ENCODE data around the gene SIN3A. TPM values are rescaled to one million over a fixed set of nuclear protein-coding genes. Genes with fewer than 3 reads are reported as not detected.

The SIN3A gene
- total RNA-seq, 1 experiment from 2014 or later, result 91.4 TPM

GRCh38 chr15:75364881-75365280 is 86.6 kb downstream of the SIN3A start:
- H3K9me3 Mint-ChIP-seq (ENCODE audit: low read depth, unreplicated experiment), result no peaks in the 10 kb centered on the region
- H3K27ac Mint-ChIP-seq (ENCODE audit: unreplicated experiment), result no peak overlapping the region
- H3K4me1 Mint-ChIP-seq (ENCODE audit: low read depth, unreplicated experiment), result peaks cover 13% of the 10 kb centered on the region
- no peak for DNase-seq
- no TSS peak for BruUV-seq (replicated peaks)
- intact Hi-C loops (cut with micrococcal nuclease; ENCODE audit: unreplicated experiment), result loop anchor here (10.0 kb wide), 1 partner anchor 280 kb away; the partner anchor contains the start of genes IMP3 and SNX33
- CTCF ChIA-PET, result no interaction called here
- H3K4me3 Mint-ChIP-seq (ENCODE audit: low read depth, unreplicated experiment), result no peak overlapping the region
- peaks cover 42% of the 10 kb centered on the region for H3K36me3 Mint-ChIP-seq (ENCODE audit: insufficient read depth, unreplicated experiment)
- no peak for TF ChIP-seq CTCF (IDR thresholded peaks at IDR 0.05; ENCODE audit: unreplicated experiment)
- H3K27me3 Mint-ChIP-seq (ENCODE audit: unreplicated experiment), result no peaks in the 10 kb centered on the region

- Mint-ChIP-seq H3K4me1 (ENCODE audit: low read depth, unreplicated experiment) (peaks cover 2% of the 10 kb centered on the region), H3K27ac (ENCODE audit: unreplicated experiment) (no peak overlapping the region), H3K4me3 (ENCODE audit: low read depth, unreplicated experiment) (no peak overlapping the region), H3K27me3 (ENCODE audit: unreplicated experiment) (no peaks in the 10 kb centered on the region), H3K36me3 (ENCODE audit: insufficient read depth, unreplicated experiment) (peaks cover 31% of the 10 kb centered on the region), H3K9me3 (ENCODE audit: low read depth, unreplicated experiment) (no peaks in the 10 kb centered on the region)
- CTCF ChIA-PET, result no interaction called here
- no TSS peak for BruUV-seq (replicated peaks)
- intact Hi-C loops (cut with micrococcal nuclease; ENCODE audit: unreplicated experiment), result loop anchor here (10.0 kb wide), 1 partner anchor 281 kb away; the partner anchor contains the start of genes IMP3 and SNX33
- no peak for DNase-seq
- no peak for TF ChIP-seq CTCF (IDR thresholded peaks at IDR 0.05; ENCODE audit: unreplicated experiment)
Measured at GRCh38 chr15:75363786-75364185, 87.7 kb downstream of the SIN3A start.

- H3K9me3 Mint-ChIP-seq (ENCODE audit: low read depth, unreplicated experiment), result no peaks in the 10 kb centered on the region
- BruUV-seq (replicated peaks), result no TSS peak
Measured at GRCh38 chr15:75362642-75363249, 88.7 kb downstream of the SIN3A start.

GRCh38 chr15:75361989-75362641 is 89.4 kb downstream of the SIN3A start:
- Mint-ChIP-seq H3K4me3 (ENCODE audit: low read depth, unreplicated experiment) (no peak overlapping the region), H3K9me3 (ENCODE audit: low read depth, unreplicated experiment) (no peaks in the 10 kb centered on the region), H3K36me3 (ENCODE audit: insufficient read depth, unreplicated experiment) (peaks cover 33% of the 10 kb centered on the region), H3K4me1 (ENCODE audit: low read depth, unreplicated experiment) (no peaks in the 10 kb centered on the region), H3K27ac (ENCODE audit: unreplicated experiment) (no peak overlapping the region), H3K27me3 (ENCODE audit: unreplicated experiment) (no peaks in the 10 kb centered on the region)
- CTCF ChIA-PET, result no interaction called here
- BruUV-seq (replicated peaks), result no TSS peak
- no peak for TF ChIP-seq CTCF (IDR thresholded peaks at IDR 0.05; ENCODE audit: unreplicated experiment)
- intact Hi-C loops (cut with micrococcal nuclease; ENCODE audit: unreplicated experiment), result loop anchor here (10.0 kb wide), 1 partner anchor 283 kb away; the partner anchor contains the start of genes IMP3 and SNX33
- no peak for DNase-seq

More at GRCh38 chr15:75362642-75363249, 88.7 kb downstream of the SIN3A start:
- no peak overlapping the region for H3K27ac Mint-ChIP-seq (ENCODE audit: unreplicated experiment)
- CTCF ChIA-PET, result no interaction called here
- H3K4me3 Mint-ChIP-seq (ENCODE audit: low read depth, unreplicated experiment), result no peak overlapping the region
- intact Hi-C loops (cut with micrococcal nuclease; ENCODE audit: unreplicated experiment), result loop anchor here (10.0 kb wide), 1 partner anchor 282 kb away; the partner anchor contains the start of genes IMP3 and SNX33
- H3K27me3 Mint-ChIP-seq (ENCODE audit: unreplicated experiment), result no peaks in the 10 kb centered on the region
- H3K4me1 Mint-ChIP-seq (ENCODE audit: low read depth, unreplicated experiment), result no peaks in the 10 kb centered on the region
- no peak for DNase-seq
- peaks cover 31% of the 10 kb centered on the region for H3K36me3 Mint-ChIP-seq (ENCODE audit: insufficient read depth, unreplicated experiment)
- TF ChIP-seq CTCF (IDR thresholded peaks at IDR 0.05; ENCODE audit: unreplicated experiment), result no peak
